Measurements from ENCODE around the gene KCNQ2. TPM values are rescaled to one million over a fixed set of nuclear protein-coding genes. Genes with fewer than 3 reads are reported as not detected.

The KCNQ2 gene
- total RNA-seq, 4 donors from 2014 or later = not detected

DNA sequence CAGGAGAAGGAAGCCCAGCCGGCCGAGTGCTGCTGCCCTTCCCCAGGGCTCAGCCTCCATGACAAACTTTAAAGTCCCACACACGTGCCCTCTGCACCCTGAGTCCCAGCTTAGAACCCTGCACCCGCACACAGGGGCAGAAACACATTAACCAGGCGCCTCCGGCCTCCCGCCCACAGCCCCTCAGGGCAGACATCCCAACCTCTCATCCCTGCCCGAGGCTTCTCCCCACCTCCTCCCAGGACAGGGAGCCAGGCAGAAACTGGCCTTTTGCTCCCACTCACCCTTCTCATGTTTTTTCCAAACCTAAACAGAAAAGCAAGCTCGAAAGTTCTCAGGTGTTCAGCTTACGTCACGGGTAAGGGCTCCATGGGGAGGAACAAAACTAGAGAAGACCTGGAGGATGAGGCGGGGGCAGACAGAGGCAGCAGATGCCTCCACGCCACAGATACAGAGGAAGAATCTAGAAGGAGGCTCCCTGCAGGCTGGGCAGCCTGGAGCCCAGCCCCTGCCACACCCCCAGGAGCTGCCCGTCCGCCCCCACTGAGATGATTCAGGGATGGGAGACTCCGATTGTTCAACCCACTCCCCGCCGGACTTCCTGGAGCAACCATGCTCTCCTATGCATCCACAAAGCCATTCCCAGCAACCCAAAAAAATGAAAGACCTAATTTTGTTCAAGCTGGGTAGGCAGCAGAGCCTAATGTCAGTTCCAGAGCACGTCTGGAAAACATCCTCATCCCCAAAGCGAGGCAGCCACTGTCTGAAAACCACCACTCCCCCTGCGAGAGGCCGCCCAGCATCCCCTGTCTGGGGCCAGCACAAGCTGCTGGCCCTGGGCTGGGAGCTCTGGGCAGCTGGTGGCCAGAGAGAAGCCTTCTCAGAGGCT lies 8.8 kb downstream of the KCNQ2 start:
- H3K4me1 ChIP-seq = no peaks in the 10 kb centered on the region
- TF ChIP-seq, protein P1, sequence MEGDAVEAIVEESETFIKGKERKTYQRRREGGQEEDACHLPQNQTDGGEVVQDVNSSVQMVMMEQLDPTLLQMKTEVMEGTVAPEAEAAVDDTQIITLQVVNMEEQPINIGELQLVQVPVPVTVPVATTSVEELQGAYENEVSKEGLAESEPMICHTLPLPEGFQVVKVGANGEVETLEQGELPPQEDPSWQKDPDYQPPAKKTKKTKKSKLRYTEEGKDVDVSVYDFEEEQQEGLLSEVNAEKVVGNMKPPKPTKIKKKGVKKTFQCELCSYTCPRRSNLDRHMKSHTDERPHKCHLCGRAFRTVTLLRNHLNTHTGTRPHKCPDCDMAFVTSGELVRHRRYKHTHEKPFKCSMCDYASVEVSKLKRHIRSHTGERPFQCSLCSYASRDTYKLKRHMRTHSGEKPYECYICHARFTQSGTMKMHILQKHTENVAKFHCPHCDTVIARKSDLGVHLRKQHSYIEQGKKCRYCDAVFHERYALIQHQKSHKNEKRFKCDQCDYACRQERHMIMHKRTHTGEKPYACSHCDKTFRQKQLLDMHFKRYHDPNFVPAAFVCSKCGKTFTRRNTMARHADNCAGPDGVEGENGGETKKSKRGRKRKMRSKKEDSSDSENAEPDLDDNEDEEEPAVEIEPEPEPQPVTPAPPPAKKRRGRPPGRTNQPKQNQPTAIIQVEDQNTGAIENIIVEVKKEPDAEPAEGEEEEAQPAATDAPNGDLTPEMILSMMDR (IDR thresholded peaks at IDR 0.05) = no peak
- no peak for TF ChIP-seq POLR2A (IDR thresholded peaks at IDR 0.05)
- H3K4me3 ChIP-seq = no peak overlapping the region
- H3K27ac ChIP-seq = no peak overlapping the region
- H3K27me3 ChIP-seq = peaks cover 0 to 97% (median 0%) of the 10 kb centered on the region in 4 donors
- 41 to 47% methylated on average over 15 to 18 of the region's 22 CpGs for WGBS, 2 donors
- DNase-seq = no peak
- H3K9me3 ChIP-seq = no peaks in the 10 kb centered on the region
- H3K36me3 ChIP-seq = no peaks in the 10 kb centered on the region
- intact Hi-C loops (cut with DNase I) = no loop called here

DNA sequence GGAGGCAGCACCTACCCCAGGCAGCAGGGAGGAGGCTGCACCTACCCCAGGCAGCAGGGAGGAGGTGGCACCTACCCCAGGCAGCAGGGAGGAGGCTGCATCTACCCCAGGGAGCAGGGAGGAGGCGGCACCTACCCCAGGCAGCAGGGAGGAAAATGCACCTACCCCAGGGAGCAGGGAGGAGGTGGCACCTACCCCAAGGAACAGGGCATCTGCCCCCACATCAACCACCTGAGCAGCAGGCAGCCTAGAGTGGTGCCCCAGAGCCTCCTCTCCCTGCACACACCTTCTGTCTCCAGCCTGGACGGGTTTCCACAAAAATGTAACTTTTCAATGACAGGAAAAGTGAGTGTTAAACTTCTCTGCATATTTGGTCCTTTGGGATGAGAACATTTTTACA lies 10.2 kb downstream of the KCNQ2 start:
- H3K36me3 ChIP-seq = no peaks in the 10 kb centered on the region
- TF ChIP-seq, protein P1 (IDR thresholded peaks at IDR 0.05) = no peak
- no peak for TF ChIP-seq POLR2A (IDR thresholded peaks at IDR 0.05)
- H3K4me1 ChIP-seq = peaks cover 0 to 7% (median 0%) of the 10 kb centered on the region in 3 donors
- H3K4me3 ChIP-seq = no peak overlapping the region
- DNase-seq = no peak
- H3K9me3 ChIP-seq = no peaks in the 10 kb centered on the region
- H3K27ac ChIP-seq = no peak overlapping the region
- H3K27me3 ChIP-seq = peaks cover 0 to 98% (median 0%) of the 10 kb centered on the region in 4 donors
- intact Hi-C loops (cut with DNase I) = no loop called here
- 13% methylated on average over 1 of the region's 2 CpGs; no CpG with 5 or more reads in 1 of the 2 donors for WGBS, 2 donors

DNA sequence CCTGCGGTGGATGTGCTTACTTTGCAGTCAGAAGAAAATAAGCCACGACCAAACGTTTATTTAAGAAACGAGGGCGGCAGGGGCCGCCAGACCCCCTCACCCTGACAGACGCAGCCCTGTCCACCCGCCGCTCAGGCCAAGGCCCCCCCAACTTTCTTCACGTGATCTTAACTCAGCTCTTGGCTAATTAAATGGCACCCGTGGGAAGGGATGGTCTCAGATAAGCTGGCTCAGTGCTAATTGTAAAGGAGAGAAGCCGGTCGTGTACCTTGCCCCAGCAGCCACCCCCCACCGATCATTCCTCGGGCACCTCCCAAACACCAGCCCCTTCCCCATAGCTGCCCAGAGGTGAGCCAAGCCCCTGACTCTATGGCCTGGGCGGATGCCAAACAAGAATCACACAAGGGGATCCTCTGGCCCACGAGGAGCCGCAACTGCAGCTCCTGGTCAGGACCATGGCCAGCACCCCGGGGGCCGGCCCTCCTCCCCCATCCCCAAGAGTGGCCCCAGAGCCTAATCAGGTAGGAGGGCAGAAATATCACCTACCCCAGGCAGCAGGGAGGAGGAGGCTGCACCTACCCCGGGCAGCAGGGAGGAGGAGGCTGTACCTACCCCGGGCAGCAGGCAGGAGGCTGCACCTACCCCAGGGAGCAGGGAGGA lies 11.2 kb downstream of the KCNQ2 start:
- Histone ChIP-seq H3K27me3 (peaks cover 0 to 98% (median 0%) of the 10 kb centered on the region in 4 donors), H3K27ac (no peak overlapping the region), H3K36me3 (no peaks in the 10 kb centered on the region), H3K4me1 (peaks cover 0 to 11% (median 0%) of the 10 kb centered on the region in 3 donors), H3K9me3 (no peaks in the 10 kb centered on the region), H3K4me3 (no peak overlapping the region)
- 38 to 39% methylated on average over 10 to 11 of the region's 22 CpGs for WGBS, 2 donors
- intact Hi-C loops (cut with DNase I) = no loop called here
- no peak for DNase-seq
- no peak for TF ChIP-seq POLR2A (IDR thresholded peaks at IDR 0.05)
- TF ChIP-seq, protein P1 (IDR thresholded peaks at IDR 0.05) = no peak

DNA sequence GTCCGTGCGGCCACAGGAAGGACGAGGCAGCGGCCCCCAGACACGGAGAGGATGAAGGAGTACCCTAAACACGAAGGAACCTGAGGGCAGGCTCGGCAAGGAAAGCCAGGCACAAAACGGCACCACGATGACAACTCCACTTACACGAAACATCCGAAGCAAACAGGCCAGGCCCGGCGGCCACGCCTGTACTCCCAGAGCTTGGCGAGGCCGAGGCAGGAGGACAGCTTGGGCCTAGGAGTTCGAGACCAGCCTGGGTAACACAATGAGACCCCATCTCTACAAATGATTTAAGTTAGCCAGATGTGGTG lies 13.4 kb downstream of the KCNQ2 start:
- Histone ChIP-seq H3K27ac (no peak overlapping the region), H3K36me3 (no peaks in the 10 kb centered on the region), H3K4me1 (peaks cover 0 to 19% (median 1%) of the 10 kb centered on the region in 3 donors), H3K4me3 (no peak overlapping the region), H3K9me3 (no peaks in the 10 kb centered on the region), H3K27me3 (peaks cover 0 to 98% (median 0%) of the 10 kb centered on the region in 4 donors)
- no peak for DNase-seq
- intact Hi-C loops (cut with DNase I) = no loop called here
- 63 to 68% methylated on average over 15 to 17 of the region's 17 CpGs for WGBS, 2 donors
- TF ChIP-seq POLR2A (IDR thresholded peaks at IDR 0.05) = no peak
- TF ChIP-seq, protein P1 (IDR thresholded peaks at IDR 0.05) = no peak
